Anterior cingulate cortex (tissue), 58 donors: Measurements from ENCODE around the gene P4HA3.
"Not testable (repeated sequence)": the region's sequence is repeated elsewhere in the genome, so short reads cannot be mapped to it uniquely, and the experiment has no call there.

Source experiments
- DNase-seq, 58 donors: peaks; one replicate each; lab custom pipeline; 2025; lab: John Stamatoyannopoulos, UW

Gene P4HA3

GRCh38 chr11:74311352-74311926 lies at the start of gene P4HA3:
Gene P4HA3 (minus strand): TSS chr11:74311640. CDS start chr11:74311611, 29 bp downstream.
- peak in 10 of 58 donors; percentile 3 to 33 (median 14) for DNase-seq

GRCh38 chr11:74357449-74357848 lies 46.0 kb upstream of the P4HA3 start:
- no peak for DNase-seq

GRCh38 chr11:74355626-74356025 lies 44.2 kb upstream of the P4HA3 start:
- DNase-seq: peak in 3 of 58 donors; percentile 1 to 7 (median 2)

GRCh38 chr11:74354036-74354435 lies 42.6 kb upstream of the P4HA3 start:
- no peak for DNase-seq

DNA sequence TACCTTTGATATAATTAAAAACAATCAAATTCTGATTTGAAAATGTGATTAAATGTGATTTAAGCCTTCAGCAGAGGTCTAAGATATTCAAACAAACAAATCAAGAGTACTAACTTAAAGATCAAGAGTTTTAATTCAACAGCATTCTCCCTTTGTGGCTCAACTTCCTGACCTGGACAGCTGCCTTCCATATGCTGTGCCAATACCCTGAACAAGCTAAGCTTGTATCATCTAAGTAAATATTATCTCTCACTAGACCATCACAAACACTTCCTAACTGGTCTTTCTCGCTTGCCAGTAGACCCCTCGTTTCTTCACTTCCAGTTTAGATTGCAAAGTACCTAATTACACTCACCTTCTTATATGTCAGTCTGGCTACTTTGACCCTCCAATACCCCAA lies 35.9 kb upstream of the P4HA3 start:
- no peak for DNase-seq

- no peak for DNase-seq
These were observed 34.0 kb upstream of the P4HA3 start for GRCh38 chr11:74345420-74345819.

- DNase-seq: no peak
These were observed 30.5 kb upstream of the P4HA3 start for GRCh38 chr11:74341921-74342320.

- DNase-seq: no peak
These were observed 28.2 kb upstream of the P4HA3 start for GRCh38 chr11:74339619-74340018.

DNA sequence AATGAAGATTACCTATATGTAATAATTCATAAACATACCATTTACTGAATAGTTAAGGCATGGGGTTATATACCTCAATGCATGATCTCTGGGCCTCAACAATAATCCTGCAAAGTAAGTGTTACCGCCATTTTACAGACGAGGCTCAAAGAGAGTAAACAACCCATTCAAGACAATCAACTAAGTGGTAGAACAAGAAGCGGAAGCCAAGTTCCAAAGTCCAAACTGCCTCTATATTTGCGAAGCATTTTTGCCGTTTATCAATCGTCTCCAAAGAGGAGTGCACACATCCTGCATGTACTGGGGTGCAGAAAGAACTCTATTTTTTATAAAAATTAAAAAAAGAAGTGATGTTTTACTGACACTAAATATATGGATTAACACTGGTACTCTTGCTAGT lies 27.5 kb upstream of the P4HA3 start:
- DNase-seq: no peak

DNA sequence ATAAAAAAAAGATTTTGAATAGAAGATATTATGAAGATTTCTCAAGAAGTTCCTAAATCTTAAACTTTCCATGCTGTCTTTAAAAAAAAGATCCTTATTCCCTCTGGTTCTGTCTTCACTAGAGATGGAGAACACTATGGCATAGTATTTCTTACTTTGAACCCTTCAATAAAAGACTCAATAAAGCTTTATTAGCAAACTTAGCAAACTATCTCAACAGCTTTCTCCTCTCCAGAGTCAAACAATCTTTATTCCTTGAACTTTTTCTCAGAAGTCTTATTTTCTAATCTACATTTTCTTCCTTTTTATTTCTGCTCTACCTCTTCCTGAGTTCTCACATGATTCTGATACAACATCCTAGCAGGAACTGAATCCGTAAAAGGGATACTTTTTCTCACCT lies 21.8 kb upstream of the P4HA3 start:
- no peak for DNase-seq

- no peak for DNase-seq
These were observed 20.9 kb upstream of the P4HA3 start for GRCh38 chr11:74332291-74332690.

DNA sequence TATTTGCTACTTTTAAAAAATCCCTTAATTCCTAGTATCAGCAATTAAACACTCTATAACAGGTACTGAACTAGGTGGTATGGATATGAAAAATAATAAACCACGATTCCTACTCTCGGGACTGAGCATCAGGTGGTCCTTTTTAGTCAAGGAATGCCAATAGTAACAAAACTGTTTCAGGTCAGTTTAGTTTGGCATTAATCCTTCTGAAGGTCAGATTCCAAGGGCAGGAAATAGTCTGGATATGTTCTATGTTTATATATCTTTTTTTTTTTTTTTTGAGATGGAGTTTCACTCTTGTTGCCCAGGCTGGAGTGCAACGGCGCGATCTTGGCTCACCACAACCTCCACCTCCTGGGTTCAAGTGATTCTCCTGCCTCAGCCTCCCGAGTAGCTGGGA lies 19.6 kb upstream of the P4HA3 start:
- not testable (repeated sequence) for DNase-seq

DNA sequence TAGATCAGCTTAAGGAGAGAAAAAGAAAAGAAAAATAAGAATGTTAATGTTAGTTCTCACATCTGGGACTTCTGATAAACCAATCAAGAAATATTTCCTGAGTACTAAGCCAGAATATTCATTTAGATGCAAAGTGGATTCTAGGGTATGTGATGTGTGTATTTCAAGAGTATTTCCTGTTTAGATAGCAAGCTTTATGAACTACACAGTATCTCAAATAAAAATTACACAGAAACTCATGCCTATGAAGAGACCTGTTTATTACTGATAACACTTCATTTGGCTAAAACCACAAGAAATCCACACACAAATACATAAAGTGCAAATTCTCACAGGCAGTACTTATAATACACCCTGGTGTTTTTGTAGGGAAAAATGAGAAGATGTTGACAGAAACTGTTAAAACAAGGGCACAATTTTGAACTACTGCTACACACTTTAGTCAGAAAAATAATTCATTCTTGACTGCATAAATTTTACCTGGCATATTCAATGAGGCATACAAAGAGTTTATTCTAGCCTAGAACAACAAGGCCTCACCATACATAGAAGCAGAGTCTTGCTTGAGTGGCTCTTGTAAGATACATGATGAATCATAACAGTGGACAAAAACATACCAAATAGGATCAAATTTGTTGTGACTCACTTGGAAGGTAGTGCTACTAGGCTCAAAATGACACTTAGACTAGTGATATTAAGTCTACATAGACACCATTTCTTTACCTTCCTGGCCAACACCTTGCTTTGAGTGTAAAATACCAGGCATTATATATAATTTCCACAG lies 18.8 kb upstream of the P4HA3 start:
- DNase-seq: no peak

- DNase-seq: no peak
These were observed 15.6 kb upstream of the P4HA3 start for GRCh38 chr11:74327076-74327475.

DNA sequence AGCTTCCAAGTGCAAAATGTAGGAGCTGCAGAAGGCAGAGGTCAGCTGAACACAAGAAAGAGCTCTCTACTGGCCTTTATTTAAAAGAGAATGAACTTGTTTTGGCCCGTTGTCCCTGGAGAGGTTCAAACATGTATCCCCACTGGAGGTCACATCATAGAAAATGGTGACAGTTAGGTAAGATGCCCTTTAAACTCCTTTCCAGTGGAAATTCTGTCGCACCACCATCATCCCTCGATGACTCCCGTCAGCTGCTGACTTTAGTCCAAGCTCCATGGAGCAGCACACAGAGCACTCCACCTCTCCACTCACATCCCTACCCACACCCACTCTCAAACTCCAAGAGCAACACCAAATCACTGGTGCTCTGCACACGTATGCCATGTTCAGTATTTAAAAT lies 15.2 kb upstream of the P4HA3 start:
- no peak for DNase-seq

DNA sequence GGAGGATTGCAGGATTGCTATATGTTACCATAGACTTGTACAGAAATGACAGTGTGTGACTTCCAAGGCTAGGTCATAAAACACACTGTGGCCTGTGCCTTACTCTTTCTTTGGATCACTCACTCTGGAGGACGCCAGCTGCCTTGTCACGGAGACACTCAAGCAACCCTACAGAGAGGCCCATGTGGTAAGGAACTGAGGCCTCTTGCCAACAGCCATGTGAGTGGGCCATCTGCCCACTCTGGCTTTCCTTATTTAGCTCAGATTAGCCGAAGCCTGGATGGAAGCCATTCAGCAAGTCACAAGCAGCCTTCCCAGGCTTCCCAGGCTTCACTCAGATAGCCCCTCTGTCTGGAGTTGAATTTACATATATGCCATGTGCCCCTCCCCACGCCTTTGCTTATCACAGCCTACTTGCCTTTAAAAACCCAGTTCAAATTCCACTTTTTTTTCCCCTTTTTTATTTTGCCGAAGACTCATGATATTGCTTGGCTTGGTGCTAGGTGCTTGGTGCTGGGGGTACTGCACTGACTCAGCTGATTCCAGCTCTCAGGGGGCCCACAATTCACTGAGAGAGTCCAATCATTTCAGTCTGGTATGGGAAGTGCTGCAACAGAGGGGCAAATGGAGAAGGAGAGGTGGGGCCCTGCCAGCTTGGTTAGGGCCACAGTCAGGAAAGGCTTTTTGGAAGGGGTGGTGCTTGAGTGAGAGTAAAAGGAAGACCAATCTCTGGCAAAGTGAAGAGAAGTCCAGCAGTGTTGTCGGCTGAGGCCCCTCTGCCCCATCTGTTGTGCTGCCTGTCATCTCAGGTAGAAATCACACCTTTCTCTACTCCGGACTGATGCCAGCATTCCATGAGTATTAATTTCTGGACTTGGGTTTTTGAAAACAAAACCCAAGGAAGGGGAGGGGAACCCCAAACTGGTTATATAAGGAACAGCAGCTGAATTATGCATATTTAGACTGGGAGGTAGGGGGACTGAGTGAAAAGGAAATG lies 14.5 kb upstream of the P4HA3 start:
- peak in 53 of 58 donors; percentile 6 to 86 (median 62) for DNase-seq

DNA sequence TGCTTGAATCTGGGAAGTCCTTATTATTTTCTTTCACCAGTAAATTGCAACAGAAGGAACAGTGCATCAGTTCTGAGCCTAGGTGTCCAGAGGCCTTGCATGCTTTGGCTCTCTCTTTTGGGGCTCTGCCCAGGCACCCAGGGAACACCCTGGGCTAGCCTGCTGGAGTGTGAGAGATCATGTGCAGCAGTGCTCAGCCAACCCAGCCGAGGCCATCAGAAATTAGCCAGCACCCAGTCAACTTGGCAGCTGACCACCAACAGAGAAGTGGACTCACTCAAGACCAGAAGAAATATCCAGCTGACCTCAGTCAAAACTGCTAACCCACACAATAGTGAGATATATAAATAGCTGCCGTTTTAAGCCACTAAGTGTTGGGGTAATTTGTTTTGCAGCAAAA lies 11.2 kb upstream of the P4HA3 start:
- DNase-seq: no peak

GRCh38 chr11:74321487-74322188 lies 10.2 kb upstream of the P4HA3 start:
- DNase-seq: no peak

DNA sequence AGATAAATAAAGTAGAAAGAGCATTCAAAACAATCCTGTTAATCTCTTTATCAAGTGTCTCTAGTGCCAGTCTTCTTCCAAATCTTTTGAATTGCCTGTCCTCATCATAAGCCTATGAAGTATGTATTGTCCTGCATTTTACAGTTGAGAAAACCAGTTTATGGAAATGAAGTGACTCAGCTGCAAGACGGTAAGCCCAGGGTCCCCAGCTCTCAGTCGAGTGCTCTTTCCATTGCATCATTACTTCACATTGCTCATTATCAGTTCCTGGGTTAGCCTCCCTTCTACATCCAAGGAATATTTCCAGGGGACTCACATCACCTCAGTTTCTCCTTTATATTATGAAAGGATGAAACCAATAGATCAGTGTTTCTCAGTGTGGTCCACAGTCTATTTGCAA lies 9.1 kb upstream of the P4HA3 start:
- DNase-seq: no peak

GRCh38 chr11:74319139-74319816 lies 7.8 kb upstream of the P4HA3 start:
- no peak for DNase-seq
